Glomerular endothelial cell (primary cell): ENCODE results near the gene PDZD7. TPM values are rescaled to one million over a fixed set of nuclear protein-coding genes. Genes with fewer than 3 reads are reported as not detected.
A peak's percentile ranks its signal among the peaks of the same experiment; 100 is the strongest.

Experiments used
- DNase-seq: peaks from one replicate; pipeline ENCODE4 v3.0.0-alpha.2; 2011; ENCODE audit warnings: low read depth, low spot score; ENCODE audit errors: extremely low read depth
- total RNA-seq: library from RNA; depleted of rRNA; stranded (reverse); fragments of >200 nt; gene quantifications from 2 replicates; pipeline ENCODE4 v1.2.3, GENCODE V29; 2015

PDZD7 gene
- total RNA-seq, 1 donor from 2014 or later = 1.2 TPM

GRCh38 chr10:101020427-101021075 is 10.4 kb downstream of the PDZD7 start:
- no peak for DNase-seq

GRCh38 chr10:101019440-101019703 is 11.6 kb downstream of the PDZD7 start:
- no peak for DNase-seq

GRCh38 chr10:101018600-101019439 is 12.1 kb downstream of the PDZD7 start:
- no peak for DNase-seq

- DNase-seq = no peak
Measured at GRCh38 chr10:101018118-101018599, 12.8 kb downstream of the PDZD7 start.

- no peak for DNase-seq
Measured at GRCh38 chr10:101016814-101017213, 14.1 kb downstream of the PDZD7 start.

GRCh38 chr10:101015582-101015973 is 15.4 kb downstream of the PDZD7 start:
- no peak for DNase-seq

GRCh38 chr10:101014966-101015581 is 15.9 kb downstream of the PDZD7 start:
- no peak for DNase-seq

DNA sequence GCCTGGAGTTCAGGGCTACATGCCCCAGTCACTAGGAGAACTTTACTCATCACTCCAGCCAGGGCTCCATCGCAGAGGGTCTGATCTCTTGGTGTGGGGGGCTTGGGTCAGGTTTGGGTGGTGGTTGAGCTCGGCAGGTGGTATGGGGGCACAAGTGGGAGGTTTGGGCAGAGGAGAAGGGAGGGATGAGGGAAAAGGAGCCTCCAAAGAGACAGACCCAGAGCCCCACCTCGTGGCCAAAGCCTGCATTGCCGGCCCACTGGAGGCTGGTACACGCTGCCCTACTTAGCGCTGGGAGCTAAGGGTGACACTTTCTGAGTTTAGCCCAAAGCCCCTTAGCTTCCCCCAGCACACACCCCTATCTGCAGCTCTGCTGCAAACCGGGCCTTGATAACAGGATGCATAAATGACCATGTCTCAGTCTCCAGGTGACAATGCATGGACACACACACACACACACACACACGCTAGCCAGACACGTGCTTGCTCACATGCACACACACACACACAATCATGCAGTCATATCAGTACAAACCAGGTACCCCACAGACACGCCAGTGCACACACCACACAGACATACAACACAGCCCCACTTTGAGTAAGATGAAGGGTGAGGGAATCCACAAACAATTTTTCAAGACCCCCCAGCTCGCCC is 16.6 kb downstream of the PDZD7 start:
- no peak for DNase-seq

GRCh38 chr10:101013365-101013825 is 17.5 kb downstream of the PDZD7 start:
- no peak for DNase-seq

DNA sequence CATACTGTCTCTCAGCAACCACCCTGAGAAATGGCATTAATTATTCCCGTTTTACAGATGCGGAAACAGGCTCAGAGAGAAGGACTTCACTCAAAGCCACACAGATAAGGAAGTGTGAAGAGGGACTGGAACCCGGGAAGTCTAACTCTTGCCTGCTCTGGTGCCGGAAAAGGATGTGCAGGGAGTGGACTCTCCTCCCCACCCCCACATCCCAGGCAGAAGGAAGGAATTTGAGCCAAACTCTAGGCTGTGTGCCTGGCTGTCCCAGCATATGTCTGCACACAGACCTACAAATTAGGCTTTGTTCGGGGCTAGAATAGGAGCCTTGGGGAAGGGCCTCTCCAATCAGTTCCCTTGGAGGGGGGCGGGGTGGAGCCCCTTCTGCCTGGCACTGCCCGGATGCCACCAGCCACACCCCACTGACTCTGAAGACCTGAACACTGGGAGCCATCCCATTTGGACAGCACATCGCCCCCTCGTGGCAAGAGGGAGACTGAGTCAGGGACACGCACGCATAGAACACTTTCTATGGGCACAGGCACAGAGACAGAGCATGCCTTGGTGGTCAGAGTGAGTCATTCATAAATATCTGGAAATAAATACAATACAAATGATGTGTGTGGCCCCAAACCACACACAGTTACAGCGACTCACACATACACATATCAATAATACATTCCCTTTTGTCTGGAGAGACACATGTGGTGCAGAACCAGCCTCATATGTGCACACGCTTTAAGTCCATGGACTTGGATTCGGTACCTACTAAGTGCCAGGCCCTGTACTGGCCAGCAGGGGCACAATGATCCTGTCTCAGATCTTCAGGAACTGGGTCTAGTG is 18.2 kb downstream of the PDZD7 start:
- DNase-seq = peak; percentile 84

- DNase-seq = no peak
Measured at GRCh38 chr10:101011517-101012423, 19.2 kb downstream of the PDZD7 start.

- no peak for DNase-seq
Measured at GRCh38 chr10:101010329-101010728, 20.6 kb downstream of the PDZD7 start.

- DNase-seq = no peak
Measured at GRCh38 chr10:101008823-101009423, 22.0 kb downstream of the PDZD7 start.

- no peak for DNase-seq
Measured at GRCh38 chr10:101007915-101008822, 22.8 kb downstream of the PDZD7 start.

GRCh38 chr10:101007099-101007711 is 23.7 kb downstream of the PDZD7 start:
- no peak for DNase-seq

DNA sequence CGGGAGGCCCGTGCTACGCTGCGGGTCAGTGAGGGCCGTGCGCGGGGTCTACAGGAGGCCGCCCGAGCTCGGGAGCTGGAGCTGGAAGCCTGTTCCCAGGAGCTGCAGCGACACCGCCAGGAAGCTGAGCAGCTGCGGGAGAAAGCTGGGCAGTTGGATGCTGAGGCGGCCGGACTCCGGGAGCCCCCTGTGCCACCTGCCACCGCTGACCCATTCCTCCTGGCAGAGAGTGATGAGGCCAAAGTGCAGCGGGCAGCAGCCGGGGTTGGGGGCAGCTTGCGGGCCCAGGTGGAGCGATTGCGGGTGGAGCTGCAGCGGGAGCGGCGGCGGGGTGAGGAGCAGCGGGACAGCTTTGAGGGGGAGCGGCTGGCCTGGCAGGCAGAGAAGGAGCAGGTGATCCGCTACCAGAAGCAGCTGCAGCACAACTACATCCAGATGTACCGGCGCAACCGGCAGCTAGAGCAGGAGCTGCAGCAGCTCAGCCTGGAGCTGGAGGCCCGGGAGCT is 24.3 kb downstream of the PDZD7 start:
- no peak for DNase-seq

- DNase-seq = no peak
Measured at GRCh38 chr10:101005869-101006567, 24.9 kb downstream of the PDZD7 start.
